ENCODE data around the gene DDX11. TPM values are rescaled to one million over a fixed set of nuclear protein-coding genes. Genes with fewer than 3 reads are reported as not detected.
"Not testable (repeated sequence)": the region's sequence is repeated elsewhere in the genome, so short reads cannot be mapped to it uniquely, and the experiment has no call there.

DDX11 gene
- total RNA-seq, 1 donor from 2014 or later, result 12.8 TPM

DNA sequence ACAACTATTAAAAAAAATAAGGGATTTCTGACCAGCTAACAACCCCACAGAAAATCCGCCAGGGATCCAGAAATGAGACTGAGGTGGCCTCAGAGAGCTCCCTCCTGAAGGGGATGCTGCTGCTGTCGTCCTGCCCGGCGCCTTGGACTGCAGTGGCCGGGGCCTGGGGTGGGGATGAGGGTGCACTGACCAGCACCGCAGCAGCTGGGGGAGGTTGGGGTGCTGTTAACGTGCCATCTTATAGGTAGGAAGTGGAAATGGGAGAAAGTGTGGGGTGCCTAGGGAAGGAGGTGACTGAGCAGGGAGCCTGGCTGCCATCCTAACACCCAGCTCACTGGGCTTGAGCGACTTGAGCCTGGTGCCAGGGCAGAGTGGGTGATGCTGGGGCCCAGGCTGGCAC is 32.0 kb downstream of the DDX11 start:
- no peak overlapping the region for H3K4me3 ChIP-seq (ENCODE audit: insufficient read depth, low read depth, low read length)
- peaks cover 2% of the 10 kb centered on the region for H3K36me3 Mint-ChIP-seq (ENCODE audit: low read depth, unreplicated experiment)
- no peak overlapping the region for H2AFZ ChIP-seq (ENCODE audit: low read depth, low read length)
- H3K4me3 Mint-ChIP-seq (ENCODE audit: unreplicated experiment), result no peak overlapping the region
- no peaks in the 10 kb centered on the region for H3K79me2 ChIP-seq (ENCODE audit: insufficient read depth, low read length)
- H3K4me1 ChIP-seq (ENCODE audit: insufficient read depth, low read length), result no peaks in the 10 kb centered on the region
- H3K4me2 ChIP-seq (ENCODE audit: low read length), result no peak overlapping the region
- DNase-seq (ENCODE audit: low read depth) (no peak), FAIRE-seq (no peak)
- H3K27me3 ChIP-seq (ENCODE audit: insufficient read depth, low read length), result no peaks in the 10 kb centered on the region
- H3K4me1 Mint-ChIP-seq (ENCODE audit: low read depth, unreplicated experiment), result no peaks in the 10 kb centered on the region
- no peaks in the 10 kb centered on the region for H3K9me3 ChIP-seq (ENCODE audit: insufficient read depth, low read depth, low read length)
- H3K9me3 Mint-ChIP-seq (ENCODE audit: unreplicated experiment), result no peaks in the 10 kb centered on the region
- H3K27ac Mint-ChIP-seq (ENCODE audit: unreplicated experiment), result no peak overlapping the region
- H4K20me1 ChIP-seq (ENCODE audit: insufficient read depth, low read length), result no peaks in the 10 kb centered on the region
- peaks cover 5% of the 10 kb centered on the region for H3K27me3 Mint-ChIP-seq (ENCODE audit: low read depth, unreplicated experiment)
- TF ChIP-seq, protein P1, sequence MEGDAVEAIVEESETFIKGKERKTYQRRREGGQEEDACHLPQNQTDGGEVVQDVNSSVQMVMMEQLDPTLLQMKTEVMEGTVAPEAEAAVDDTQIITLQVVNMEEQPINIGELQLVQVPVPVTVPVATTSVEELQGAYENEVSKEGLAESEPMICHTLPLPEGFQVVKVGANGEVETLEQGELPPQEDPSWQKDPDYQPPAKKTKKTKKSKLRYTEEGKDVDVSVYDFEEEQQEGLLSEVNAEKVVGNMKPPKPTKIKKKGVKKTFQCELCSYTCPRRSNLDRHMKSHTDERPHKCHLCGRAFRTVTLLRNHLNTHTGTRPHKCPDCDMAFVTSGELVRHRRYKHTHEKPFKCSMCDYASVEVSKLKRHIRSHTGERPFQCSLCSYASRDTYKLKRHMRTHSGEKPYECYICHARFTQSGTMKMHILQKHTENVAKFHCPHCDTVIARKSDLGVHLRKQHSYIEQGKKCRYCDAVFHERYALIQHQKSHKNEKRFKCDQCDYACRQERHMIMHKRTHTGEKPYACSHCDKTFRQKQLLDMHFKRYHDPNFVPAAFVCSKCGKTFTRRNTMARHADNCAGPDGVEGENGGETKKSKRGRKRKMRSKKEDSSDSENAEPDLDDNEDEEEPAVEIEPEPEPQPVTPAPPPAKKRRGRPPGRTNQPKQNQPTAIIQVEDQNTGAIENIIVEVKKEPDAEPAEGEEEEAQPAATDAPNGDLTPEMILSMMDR (IDR thresholded peaks at IDR 0.05; ENCODE audit: insufficient read depth, low read depth, low read length), result no peak
- TF ChIP-seq EZH2 (IDR thresholded peaks at IDR 0.05; ENCODE audit: insufficient read depth, low read length), result no peak
- H3K36me3 ChIP-seq (ENCODE audit: insufficient read depth, low read length), result no peaks in the 10 kb centered on the region
- no peak overlapping the region for H3K9ac ChIP-seq (ENCODE audit: low read length)
- H3K27ac ChIP-seq (ENCODE audit: low read depth, low read length), result no peak overlapping the region

DNA sequence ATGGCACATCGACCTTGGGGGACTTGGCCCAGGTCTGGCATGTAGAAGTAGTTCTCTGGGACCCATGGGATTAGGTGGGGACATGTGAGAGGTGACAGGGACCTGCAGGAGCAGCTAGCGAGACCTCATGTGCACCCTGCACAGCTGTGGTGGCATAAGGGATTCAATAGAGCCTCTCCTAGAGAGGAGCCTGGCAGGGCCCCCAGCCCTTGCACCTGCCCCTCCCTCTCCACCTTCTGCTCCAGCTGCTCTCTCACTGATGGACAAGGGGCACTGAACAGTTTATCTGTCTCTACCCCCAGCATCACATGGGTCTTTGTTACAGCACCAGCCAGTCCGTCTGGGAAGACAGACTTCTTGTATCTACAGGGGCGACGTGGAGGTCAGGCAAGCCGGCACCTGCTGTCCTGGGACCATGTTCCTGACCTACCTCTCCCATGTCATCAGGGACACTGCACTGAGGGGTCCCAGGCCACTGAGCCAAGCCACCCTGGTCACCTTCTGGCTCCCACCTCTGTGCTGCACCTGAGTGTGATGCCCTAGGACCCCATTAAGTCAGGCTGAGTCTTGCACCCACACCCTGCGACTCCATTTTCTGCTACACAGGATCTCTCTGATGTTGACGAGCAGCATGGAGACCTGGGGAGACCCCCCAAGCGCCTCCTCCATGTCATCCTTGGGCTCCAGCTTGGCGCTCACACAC is 32.6 kb downstream of the DDX11 start:
- H3K4me1 Mint-ChIP-seq (ENCODE audit: low read depth, unreplicated experiment), result no peaks in the 10 kb centered on the region
- Histone ChIP-seq H2AFZ (ENCODE audit: low read depth, low read length) (no peak overlapping the region), H3K4me3 (ENCODE audit: insufficient read depth, low read depth, low read length) (no peak overlapping the region), H3K36me3 (ENCODE audit: insufficient read depth, low read length) (no peaks in the 10 kb centered on the region), H3K27ac (ENCODE audit: low read depth, low read length) (no peak overlapping the region), H3K4me2 (ENCODE audit: low read length) (no peak overlapping the region), H4K20me1 (ENCODE audit: insufficient read depth, low read length) (no peaks in the 10 kb centered on the region), H3K9ac (ENCODE audit: low read length) (no peak overlapping the region), H3K27me3 (ENCODE audit: insufficient read depth, low read length) (no peaks in the 10 kb centered on the region), H3K9me3 (ENCODE audit: insufficient read depth, low read depth, low read length) (no peaks in the 10 kb centered on the region), H3K4me1 (ENCODE audit: insufficient read depth, low read length) (no peaks in the 10 kb centered on the region), H3K79me2 (ENCODE audit: insufficient read depth, low read length) (no peaks in the 10 kb centered on the region)
- H3K9me3 Mint-ChIP-seq (ENCODE audit: unreplicated experiment), result no peaks in the 10 kb centered on the region
- FAIRE-seq (no peak), DNase-seq (ENCODE audit: low read depth) (no peak)
- no peak overlapping the region for H3K4me3 Mint-ChIP-seq (ENCODE audit: unreplicated experiment)
- peaks cover 5% of the 10 kb centered on the region for H3K27me3 Mint-ChIP-seq (ENCODE audit: low read depth, unreplicated experiment)
- no peak overlapping the region for H3K27ac Mint-ChIP-seq (ENCODE audit: unreplicated experiment)
- H3K36me3 Mint-ChIP-seq (ENCODE audit: low read depth, unreplicated experiment), result peaks cover 2% of the 10 kb centered on the region
- TF ChIP-seq, protein P1 (IDR thresholded peaks at IDR 0.05; ENCODE audit: insufficient read depth, low read depth, low read length), result no peak
- TF ChIP-seq EZH2 (IDR thresholded peaks at IDR 0.05; ENCODE audit: insufficient read depth, low read length), result no peak

GRCh38 chr12:31109773-31110172 is 36.1 kb downstream of the DDX11 start:
- not testable (repeated sequence) for H3K27ac Mint-ChIP-seq (ENCODE audit: unreplicated experiment); H3K27me3 ChIP-seq (ENCODE audit: insufficient read depth, low read length); H4K20me1 ChIP-seq (ENCODE audit: insufficient read depth, low read length); H3K4me3 Mint-ChIP-seq (ENCODE audit: unreplicated experiment); FAIRE-seq; H3K9ac ChIP-seq (ENCODE audit: low read length); H3K36me3 ChIP-seq (ENCODE audit: insufficient read depth, low read length); H2AFZ ChIP-seq (ENCODE audit: low read depth, low read length); H3K9me3 ChIP-seq (ENCODE audit: insufficient read depth, low read depth, low read length); H3K9me3 Mint-ChIP-seq (ENCODE audit: unreplicated experiment); H3K4me1 ChIP-seq (ENCODE audit: insufficient read depth, low read length); H3K4me1 Mint-ChIP-seq (ENCODE audit: low read depth, unreplicated experiment); DNase-seq (ENCODE audit: low read depth); H3K27ac ChIP-seq (ENCODE audit: low read depth, low read length); H3K4me3 ChIP-seq (ENCODE audit: insufficient read depth, low read depth, low read length); H3K27me3 Mint-ChIP-seq (ENCODE audit: low read depth, unreplicated experiment); H3K79me2 ChIP-seq (ENCODE audit: insufficient read depth, low read length); H3K36me3 Mint-ChIP-seq (ENCODE audit: low read depth, unreplicated experiment); H3K4me2 ChIP-seq (ENCODE audit: low read length)

GRCh38 chr12:31110263-31110662 is 36.6 kb downstream of the DDX11 start:
- not testable (repeated sequence) for H3K4me3 Mint-ChIP-seq (ENCODE audit: unreplicated experiment); H3K9me3 ChIP-seq (ENCODE audit: insufficient read depth, low read depth, low read length); H3K9me3 Mint-ChIP-seq (ENCODE audit: unreplicated experiment); H3K27me3 ChIP-seq (ENCODE audit: insufficient read depth, low read length); H3K36me3 Mint-ChIP-seq (ENCODE audit: low read depth, unreplicated experiment); H3K4me3 ChIP-seq (ENCODE audit: insufficient read depth, low read depth, low read length); H3K27ac ChIP-seq (ENCODE audit: low read depth, low read length); H3K4me1 ChIP-seq (ENCODE audit: insufficient read depth, low read length); H4K20me1 ChIP-seq (ENCODE audit: insufficient read depth, low read length); H3K9ac ChIP-seq (ENCODE audit: low read length); H3K36me3 ChIP-seq (ENCODE audit: insufficient read depth, low read length); H3K4me1 Mint-ChIP-seq (ENCODE audit: low read depth, unreplicated experiment); H2AFZ ChIP-seq (ENCODE audit: low read depth, low read length); H3K79me2 ChIP-seq (ENCODE audit: insufficient read depth, low read length); H3K27me3 Mint-ChIP-seq (ENCODE audit: low read depth, unreplicated experiment); H3K27ac Mint-ChIP-seq (ENCODE audit: unreplicated experiment); DNase-seq (ENCODE audit: low read depth); H3K4me2 ChIP-seq (ENCODE audit: low read length); FAIRE-seq

- not testable (repeated sequence) for H3K9ac ChIP-seq (ENCODE audit: low read length); H3K9me3 Mint-ChIP-seq (ENCODE audit: unreplicated experiment); H3K4me2 ChIP-seq (ENCODE audit: low read length); FAIRE-seq; H3K79me2 ChIP-seq (ENCODE audit: insufficient read depth, low read length); H2AFZ ChIP-seq (ENCODE audit: low read depth, low read length); H3K36me3 Mint-ChIP-seq (ENCODE audit: low read depth, unreplicated experiment); H3K4me3 ChIP-seq (ENCODE audit: insufficient read depth, low read depth, low read length); H3K9me3 ChIP-seq (ENCODE audit: insufficient read depth, low read depth, low read length); H4K20me1 ChIP-seq (ENCODE audit: insufficient read depth, low read length); H3K36me3 ChIP-seq (ENCODE audit: insufficient read depth, low read length); DNase-seq (ENCODE audit: low read depth); H3K27ac Mint-ChIP-seq (ENCODE audit: unreplicated experiment); H3K27ac ChIP-seq (ENCODE audit: low read depth, low read length); H3K4me1 ChIP-seq (ENCODE audit: insufficient read depth, low read length); H3K4me1 Mint-ChIP-seq (ENCODE audit: low read depth, unreplicated experiment); H3K4me3 Mint-ChIP-seq (ENCODE audit: unreplicated experiment)
- H3K27me3 Mint-ChIP-seq (ENCODE audit: low read depth, unreplicated experiment), result peaks cover 10% of the 10 kb centered on the region
- peaks cover 10% of the 10 kb centered on the region for H3K27me3 ChIP-seq (ENCODE audit: insufficient read depth, low read length)
These were observed 41.5 kb downstream of the DDX11 start for GRCh38 chr12:31115092-31115601.

All from astrocyte (in vitro differentiated cells and primary cell).